HG03066 (cell line): ENCODE results near the gene DENND2C.

Experiments
- ATAC-seq: cut with Tn5 transposase; IDR thresholded peaks from one replicate; pipeline ENCODE4 v1.9.1; 2021; ENCODE audit warnings: low read depth; ENCODE audit not compliant: unreplicated experiment

DENND2C gene

DNA sequence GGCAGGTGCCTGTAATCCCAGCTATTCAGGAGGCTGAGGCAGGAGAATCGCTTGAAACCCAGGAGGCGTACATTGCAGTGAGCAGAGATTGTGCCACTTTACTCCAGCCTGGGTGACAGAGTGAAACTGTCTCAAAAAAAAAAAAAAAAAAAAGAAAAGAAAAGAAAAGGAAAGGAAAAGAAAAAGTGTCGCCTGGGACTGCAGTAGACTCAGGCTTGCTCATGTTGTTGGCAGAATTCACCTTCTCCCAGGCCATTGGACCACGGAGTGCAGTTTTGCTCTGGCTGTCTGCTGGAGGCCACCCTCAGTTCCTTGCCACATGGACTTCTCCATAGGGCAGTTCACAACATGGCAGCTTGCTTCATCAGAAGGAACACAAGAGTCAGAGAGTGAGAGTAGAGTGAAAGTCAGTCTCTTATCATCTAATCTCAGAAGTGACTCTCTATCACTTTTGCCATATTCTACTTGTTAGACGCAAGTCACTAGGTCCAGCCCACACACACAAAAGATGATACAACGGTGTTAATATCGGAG lies 117.7 kb downstream of the DENND2C start:
- ATAC-seq, result no peak

DNA sequence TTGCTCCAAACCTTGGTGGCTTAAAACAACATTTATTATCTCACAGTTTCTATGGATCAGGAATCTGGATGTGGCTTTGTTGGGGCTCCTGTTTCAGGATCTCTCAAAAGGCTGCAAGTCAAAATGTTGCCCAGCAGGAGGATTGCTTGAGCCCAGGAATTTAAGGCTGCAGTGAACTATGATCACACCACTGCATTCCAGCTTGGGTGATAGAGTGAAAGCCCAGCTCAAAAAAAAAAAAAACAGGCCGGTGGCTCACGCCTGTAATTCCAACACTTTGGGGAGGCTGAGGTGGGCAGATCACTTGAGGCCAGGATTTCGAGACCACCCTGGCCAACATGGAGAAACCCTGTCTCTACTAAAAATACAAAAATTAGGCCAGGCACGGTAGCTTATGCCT lies 118.4 kb downstream of the DENND2C start:
- ATAC-seq, result no peak

DNA sequence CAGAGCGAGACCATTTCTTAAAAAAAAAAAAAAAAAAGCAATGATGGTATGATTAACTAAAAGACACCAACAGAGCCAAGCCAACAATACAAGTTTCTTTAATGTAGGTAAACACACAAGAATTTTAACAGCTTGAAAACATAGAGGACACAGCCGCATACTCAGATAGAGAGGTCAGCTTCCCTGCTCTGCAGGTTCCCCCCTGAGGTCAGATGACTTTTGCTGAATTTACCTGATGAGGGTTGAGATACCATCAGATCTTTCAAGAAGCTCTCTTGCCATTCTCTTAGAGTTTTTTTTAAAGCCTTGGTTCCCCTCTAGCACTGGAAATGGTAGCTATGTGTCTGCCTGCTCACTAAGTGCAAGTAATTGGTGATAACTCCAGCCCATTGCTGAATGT lies 119.5 kb downstream of the DENND2C start:
- no peak for ATAC-seq

DNA sequence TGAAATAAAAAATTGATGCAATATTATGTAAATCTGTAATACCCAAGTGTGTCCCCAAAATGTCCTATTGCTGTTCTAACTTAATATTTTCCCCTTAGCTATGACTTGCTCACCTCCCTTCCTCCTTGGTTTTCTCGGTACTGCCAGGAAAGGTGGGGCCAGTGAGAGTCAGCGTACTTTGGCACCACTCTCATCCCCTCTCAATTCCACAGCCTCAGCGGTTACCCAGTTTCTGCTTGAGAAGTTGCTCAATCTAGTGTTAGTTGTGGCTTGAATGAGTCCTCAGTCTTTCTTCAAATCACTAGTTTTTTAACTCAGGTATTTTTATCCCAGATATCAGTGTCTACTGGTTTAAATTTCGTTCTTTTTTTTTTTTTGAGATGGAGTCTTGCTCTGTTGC lies 120.7 kb downstream of the DENND2C start:
- no peak for ATAC-seq

DNA sequence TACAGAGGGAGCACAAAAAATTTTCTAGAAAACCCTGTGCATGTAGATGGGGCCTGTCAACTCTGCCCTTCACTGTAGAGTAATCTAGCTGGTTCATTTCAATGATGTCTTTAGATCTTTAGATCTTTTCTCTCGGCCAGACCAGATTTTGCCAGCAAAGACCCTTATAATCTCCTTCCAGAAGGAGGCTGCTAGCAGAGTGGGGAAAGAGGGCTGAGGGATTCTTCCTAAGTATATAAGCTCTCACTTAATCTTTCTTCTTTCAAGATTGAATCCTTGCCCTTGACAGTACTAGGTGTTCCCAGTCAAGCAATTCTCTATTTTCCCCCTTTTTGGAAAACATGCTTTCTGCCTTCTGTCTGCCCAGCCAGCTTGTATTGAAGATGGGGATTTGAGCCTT lies 122.8 kb downstream of the DENND2C start:
- no peak for ATAC-seq

DNA sequence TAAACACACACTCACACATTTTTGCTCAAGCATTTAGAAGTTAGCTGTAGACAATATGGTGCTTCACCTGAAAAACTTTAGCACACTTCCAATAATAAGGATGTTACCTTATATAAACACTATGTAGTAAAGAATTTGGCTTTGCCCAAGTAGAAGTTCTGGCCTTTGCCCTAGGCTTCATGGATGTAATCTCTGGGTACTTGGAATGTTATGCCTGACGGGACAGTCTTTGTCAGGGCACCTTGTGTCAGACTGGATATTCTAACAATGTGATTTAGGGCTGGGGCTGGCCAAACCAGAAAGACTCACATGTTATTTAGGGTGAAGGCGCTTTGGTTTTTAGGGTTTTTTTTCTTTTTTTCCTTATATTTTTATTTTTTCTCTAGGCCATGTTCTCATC lies 124.1 kb downstream of the DENND2C start:
- ATAC-seq, result no peak

DNA sequence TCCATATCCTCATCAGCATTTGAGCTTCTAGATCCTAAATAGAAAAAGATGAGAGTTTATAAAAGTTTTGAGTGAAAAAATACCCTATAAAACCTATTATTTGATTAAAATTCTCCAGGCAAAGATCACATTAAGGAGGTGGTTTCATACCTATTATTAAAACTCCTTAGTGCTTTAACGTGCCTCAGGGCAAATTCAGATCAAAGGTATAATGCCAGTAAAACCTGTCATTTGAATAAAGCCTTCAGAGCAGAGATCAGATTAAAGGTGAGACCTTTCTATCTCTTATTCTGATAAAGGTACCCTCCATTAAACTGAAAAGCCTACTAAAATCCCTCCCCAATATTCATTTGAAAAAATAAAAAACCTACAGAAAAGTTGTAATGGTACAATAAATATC lies 124.5 kb downstream of the DENND2C start:
- no peak for ATAC-seq

DNA sequence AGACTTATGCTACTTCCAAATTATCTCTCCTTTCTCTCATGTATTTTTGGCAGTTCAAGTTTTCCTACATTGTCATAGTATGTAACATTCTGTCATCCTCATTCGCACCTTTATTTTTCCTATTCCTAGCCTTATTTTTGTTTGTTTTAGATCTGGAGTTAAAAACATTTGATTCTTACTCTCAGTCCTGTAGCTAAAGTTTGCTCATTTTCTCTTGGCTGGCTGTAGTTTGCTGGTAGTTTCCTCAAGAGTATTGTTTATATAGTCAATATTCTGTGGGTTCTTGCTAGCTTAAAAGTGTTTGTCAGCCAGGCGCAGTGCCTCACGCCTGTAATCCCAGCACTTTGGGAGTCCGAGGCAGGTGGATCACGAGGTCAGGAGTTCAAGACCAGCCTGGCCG lies 129.0 kb downstream of the DENND2C start:
- no peak for ATAC-seq

DNA sequence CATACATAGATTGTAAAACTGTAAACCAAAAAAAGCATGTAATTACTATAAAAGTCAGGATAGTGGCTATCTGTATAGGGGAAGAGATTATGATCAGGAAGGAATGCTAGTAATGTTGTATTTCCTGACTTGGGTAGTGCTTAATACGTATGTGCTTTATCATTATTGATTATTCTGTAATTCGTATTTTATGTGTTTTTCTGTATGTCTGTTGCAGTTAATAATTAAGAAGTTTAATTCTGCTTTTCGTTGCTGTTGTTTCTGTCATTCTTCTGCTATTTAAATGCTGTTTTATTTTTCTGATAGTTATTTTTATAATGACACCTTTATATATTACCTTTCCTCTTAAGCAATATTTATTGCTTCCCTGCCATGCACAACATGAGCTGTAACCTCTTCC lies 129.6 kb downstream of the DENND2C start:
- no peak for ATAC-seq

DNA sequence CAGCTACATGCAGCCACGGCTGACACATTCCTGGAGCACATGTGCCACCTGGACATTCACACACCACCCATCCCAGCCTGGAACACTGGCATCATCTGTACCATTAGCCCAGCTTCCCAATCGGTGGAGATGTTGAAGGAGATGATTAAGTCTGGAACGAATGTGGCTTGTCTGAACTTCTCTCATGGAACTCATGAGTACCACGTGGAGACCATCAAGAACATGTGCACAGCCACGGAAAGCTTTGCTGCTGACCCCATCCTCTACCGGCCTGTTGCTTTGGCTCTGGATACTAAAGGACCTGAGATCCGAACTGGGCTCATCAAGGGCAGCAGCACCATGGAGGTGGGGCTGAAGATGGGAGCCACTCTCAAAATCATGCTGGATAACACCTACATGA lies 133.8 kb downstream of the DENND2C start:
- ATAC-seq, result no peak

DNA sequence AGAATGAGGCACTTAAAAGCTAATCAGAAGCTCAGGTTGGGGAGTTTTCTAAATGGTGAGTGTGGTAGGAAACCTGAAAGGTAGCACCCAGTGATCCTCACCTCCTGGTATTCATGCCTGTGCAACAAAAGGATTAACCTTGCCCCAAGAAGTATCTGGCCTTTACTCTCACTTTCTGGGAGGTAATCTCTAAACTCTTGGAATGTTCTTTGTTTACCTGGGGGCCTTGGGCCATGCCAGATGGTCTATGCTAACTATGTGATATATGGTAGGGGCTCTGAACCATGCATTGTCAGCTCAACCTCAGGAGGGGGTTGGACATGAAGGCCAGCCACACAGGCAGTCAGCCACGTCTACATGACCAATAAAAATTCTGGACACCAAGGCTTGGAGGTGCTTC lies 134.4 kb downstream of the DENND2C start:
- no peak for ATAC-seq
